ENCODE results near the gene LAMA2. TPM values are rescaled to one million over a fixed set of nuclear protein-coding genes. Genes with fewer than 3 reads are reported as not detected.

Gene LAMA2
- total RNA-seq, 1 donor from 2014 or later, result 0.27 TPM

GRCh38 chr6:129495652-129496051 is 612.7 kb downstream of the LAMA2 start:
- Mint-ChIP-seq H3K27me3 (no peaks in the 10 kb centered on the region), H3K4me1 (peaks cover 20% of the 10 kb centered on the region), H3K36me3 (ENCODE audit: low read depth) (no peaks in the 10 kb centered on the region), H3K4me3 (no peak overlapping the region), H3K9me3 (no peaks in the 10 kb centered on the region), H3K27ac (no peak overlapping the region)
- intact Hi-C loops (cut with micrococcal nuclease), result loop anchor here (10.0 kb wide), 2 partner anchors 759 to 1349 kb away; no protein-coding TSS in a partner anchor
- CTCF ChIA-PET, result no interaction called here
- no peak for TF ChIP-seq CTCF (IDR thresholded peaks at IDR 0.05)
- POLR2A ChIA-PET, result interaction anchor here (0.7 kb wide), 1 partner anchor 659 kb away, joined by 4 read pairs; no protein-coding TSS in a partner anchor
- ATAC-seq (ENCODE audit: low read depth), result no peak
- no peak for DNase-seq

GRCh38 chr6:129497481-129498441 is 614.8 kb downstream of the LAMA2 start:
- Mint-ChIP-seq H3K9me3 (no peaks in the 10 kb centered on the region), H3K4me1 (peaks cover 15% of the 10 kb centered on the region), H3K4me3 (no peak overlapping the region), H3K36me3 (ENCODE audit: low read depth) (no peaks in the 10 kb centered on the region), H3K27ac (no peak overlapping the region), H3K27me3 (no peaks in the 10 kb centered on the region)
- ATAC-seq (ENCODE audit: low read depth), result no peak
- no peak for TF ChIP-seq CTCF (IDR thresholded peaks at IDR 0.05)
- DNase-seq, result no peak
- CTCF ChIA-PET, result interaction anchor here (0.5 to 2.5 kb wide), 4 partner anchors 77 to 386 kb away, joined by 3 to 18 read pairs (median 4); no protein-coding TSS in a partner anchor
- POLR2A ChIA-PET, result no interaction called here
- intact Hi-C loops (cut with micrococcal nuclease), result loop anchor here (2.0 to 10.0 kb wide), 3 partner anchors 757 to 1347 kb away; no protein-coding TSS in a partner anchor

- H3K9me3 Mint-ChIP-seq, result no peaks in the 10 kb centered on the region
- ChIA-PET CTCF (interaction anchor here (0.5 to 2.5 kb wide), 6 partner anchors 13 to 1374 kb away, joined by 3 to 18 read pairs (median 5); no protein-coding TSS in a partner anchor), POLR2A (no interaction called here)
- TF ChIP-seq CTCF (IDR thresholded peaks at IDR 0.05), result no peak
- H3K27me3 Mint-ChIP-seq, result no peaks in the 10 kb centered on the region
- H3K4me1 Mint-ChIP-seq, result peaks cover 15% of the 10 kb centered on the region
- no peak for ATAC-seq (ENCODE audit: low read depth)
- no peak overlapping the region for H3K4me3 Mint-ChIP-seq
- DNase-seq, result no peak
- intact Hi-C loops (cut with micrococcal nuclease), result loop anchor here (2.0 to 10.0 kb wide), 3 partner anchors 756 to 1346 kb away; no protein-coding TSS in a partner anchor
- no peaks in the 10 kb centered on the region for H3K36me3 Mint-ChIP-seq (ENCODE audit: low read depth)
- no peak overlapping the region for H3K27ac Mint-ChIP-seq
Measured at GRCh38 chr6:129498541-129498940, 615.6 kb downstream of the LAMA2 start.

GRCh38 chr6:129498950-129499842 is 616.3 kb downstream of the LAMA2 start:
- ChIA-PET POLR2A (interaction anchor here (0.7 to 1.9 kb wide), 2 partner anchors 9 to 240 kb away, joined by 3 to 7 read pairs; no protein-coding TSS in a partner anchor), CTCF (interaction anchor here (0.8 to 2.8 kb wide), 12 partner anchors 9 to 1373 kb away, joined by 3 to 26 read pairs (median 5); no protein-coding TSS in a partner anchor)
- Mint-ChIP-seq H3K4me3 (peak overlapping the region; percentile 29), H3K4me1 (peaks cover 15% of the 10 kb centered on the region), H3K27ac (peak overlapping the region; percentile 15), H3K36me3 (ENCODE audit: low read depth) (no peaks in the 10 kb centered on the region), H3K9me3 (no peaks in the 10 kb centered on the region), H3K27me3 (no peaks in the 10 kb centered on the region)
- intact Hi-C loops (cut with micrococcal nuclease), result loop anchor here (1.0 to 10.0 kb wide), 9 partner anchors 76 to 1373 kb away; no protein-coding TSS in a partner anchor
- peak; percentile 81 for TF ChIP-seq CTCF (IDR thresholded peaks at IDR 0.05)
- DNase-seq (no peak), ATAC-seq (ENCODE audit: low read depth) (peak; percentile 79)
